MM.1S (cell line): Measurements from ENCODE around the gene TGFBR2.

ENCODE experiments used
- DNase-seq: peaks from one replicate; pipeline ENCODE4 v3.0.0-alpha.2; 2015
- H2AFZ ChIP-seq: fragments of 300-600 bp; sonication (generic); 2 replicates; pipeline ENCODE4 v1.6.0; 2016; ENCODE audit warnings: antibody characterized with exemption, low read length
- H3F3A ChIP-seq: fragments of 300-600 bp; sonication (generic); 2 replicates; pipeline ENCODE4 v1.6.1; 2016; ENCODE audit warnings: mild to moderate bottlenecking, antibody characterized with exemption, low read length, moderate library complexity, mixed read lengths; ENCODE audit not compliant: insufficient read depth
- H3K27ac ChIP-seq: fragments of 300-600 bp; sonication (generic); 2 replicates; pipeline ENCODE4 v1.5.1; 2016; ENCODE audit warnings: mild to moderate bottlenecking, low read length
- H3K27me3 ChIP-seq: fragments of 300-600 bp; sonication (generic); replicated peaks from 2 replicates; pipeline ENCODE4 v1.6.0; 2016; ENCODE audit warnings: low read length; ENCODE audit not compliant: insufficient read depth
- H3K36me3 ChIP-seq: fragments of 300-600 bp; sonication (generic); replicated peaks from 2 replicates; pipeline ENCODE4 v1.6.1; 2016; ENCODE audit warnings: mild to moderate bottlenecking, low read length, mixed read lengths; ENCODE audit not compliant: insufficient read depth
- H3K4me1 ChIP-seq: fragments of 300-600 bp; sonication (generic); 2 replicates; pipeline ENCODE4 v1.6.1; 2016; ENCODE audit warnings: low read length, mixed read lengths
- H3K4me2 ChIP-seq: fragments of 300-600 bp; sonication (generic); 2 replicates; pipeline ENCODE4 v1.6.0; 2016; ENCODE audit warnings: low read depth, low read length
- H3K4me3 ChIP-seq: fragments of 300-600 bp; sonication (generic); 2 replicates; pipeline ENCODE4 v1.5.1; 2016; ENCODE audit warnings: low read length, mixed read lengths
- H3K79me2 ChIP-seq: fragments of 300-600 bp; sonication (generic); 2 replicates; pipeline ENCODE4 v1.6.1; 2016; ENCODE audit warnings: mixed run types, low read length, mixed read lengths
- H3K9ac ChIP-seq: fragments of 300-600 bp; sonication (generic); 2 replicates; pipeline ENCODE4 v1.6.1; 2016; ENCODE audit warnings: low read length, mixed read lengths
- H3K9me2 ChIP-seq: fragments of 300-600 bp; sonication (generic); replicated peaks from 2 replicates; pipeline ENCODE4 v1.6.1; 2016; ENCODE audit warnings: mild to moderate bottlenecking, low read length, mixed read lengths; ENCODE audit not compliant: insufficient read depth
- H3K9me3 ChIP-seq: fragments of 300-600 bp; sonication (generic); replicated peaks from 2 replicates; pipeline ENCODE4 v1.6.1; 2016; ENCODE audit warnings: mild to moderate bottlenecking, low read length, mixed read lengths; ENCODE audit not compliant: insufficient read depth
- H4K20me1 ChIP-seq: fragments of 300-600 bp; sonication (generic); 2 replicates; pipeline ENCODE4 v1.6.1; 2016; ENCODE audit warnings: mild to moderate bottlenecking, low read length, moderate library complexity, mixed read lengths; ENCODE audit not compliant: insufficient read depth
- CTCF ChIP-seq: fragments of 300-600 bp; sonication (generic); IDR thresholded peaks from 2 replicates; pipeline ENCODE4 v1.5.1; 2016; ENCODE audit warnings: antibody characterized with exemption, low read length, mixed read lengths
- EZH2 ChIP-seq: fragments of 300-600 bp; sonication (generic); optimal IDR thresholded peaks from 2 replicates; pipeline ENCODE3; 2017; ENCODE audit warnings: low read depth, mild to moderate bottlenecking, antibody characterized with exemption, low read length, mixed read lengths
- EZH2phosphoT487 ChIP-seq: fragments of 300-600 bp; sonication (generic); IDR thresholded peaks from 2 replicates; pipeline ENCODE4 v1.6.1; 2018; ENCODE audit warnings: antibody characterized with exemption, low read length

Gene TGFBR2

DNA sequence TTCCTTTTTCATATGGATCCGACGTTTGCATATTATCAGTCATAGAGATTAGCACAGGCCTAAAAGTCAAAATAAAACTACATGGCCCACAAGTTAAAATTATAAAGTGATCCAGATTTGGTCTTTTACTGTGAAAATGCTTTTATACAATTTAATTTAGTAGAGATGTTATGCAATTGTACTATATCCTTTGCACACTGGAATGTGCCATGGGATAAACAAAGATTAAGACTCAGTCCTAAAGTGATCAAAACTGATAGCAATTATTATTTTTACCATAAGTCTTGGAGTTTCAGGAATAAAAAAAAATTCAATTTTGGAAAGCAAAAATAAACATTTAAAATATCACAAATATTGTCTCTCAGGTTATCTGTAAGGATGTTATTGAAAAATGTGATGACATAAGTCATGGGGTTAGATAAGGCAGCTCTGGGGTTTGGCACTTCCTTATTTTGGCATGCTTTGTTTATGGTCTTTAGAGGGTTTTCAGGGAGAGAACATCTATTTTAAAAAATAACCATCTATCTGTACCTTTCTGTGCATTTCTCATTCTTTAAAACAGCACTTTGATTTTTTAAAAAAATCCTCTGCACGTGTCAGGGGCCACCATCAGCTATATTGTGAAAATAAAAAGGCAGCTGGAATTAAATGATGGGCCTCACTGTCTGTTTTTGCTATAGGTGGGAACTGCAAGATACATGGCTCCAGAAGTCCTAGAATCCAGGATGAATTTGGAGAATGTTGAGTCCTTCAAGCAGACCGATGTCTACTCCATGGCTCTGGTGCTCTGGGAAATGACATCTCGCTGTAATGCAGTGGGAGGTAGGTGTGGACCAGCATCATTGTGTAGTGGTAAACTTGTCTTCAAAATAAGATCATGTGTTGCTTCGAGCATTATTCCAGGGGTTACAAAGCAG lies 67.3 kb downstream of the TGFBR2 start:
- H3K4me2 ChIP-seq = no peak overlapping the region
- H3K79me2 ChIP-seq = no peaks in the 10 kb centered on the region
- H3F3A ChIP-seq = no peaks in the 10 kb centered on the region
- H3K9ac ChIP-seq = no peak overlapping the region
- no peaks in the 10 kb centered on the region for H4K20me1 ChIP-seq
- H2AFZ ChIP-seq = no peak overlapping the region
- no peak overlapping the region for H3K27ac ChIP-seq
- no peak for DNase-seq
- H3K36me3 ChIP-seq = peaks cover 4% of the 10 kb centered on the region
- no peaks in the 10 kb centered on the region for H3K27me3 ChIP-seq
- no peak overlapping the region for H3K4me3 ChIP-seq
- TF ChIP-seq CTCF (no peak), EZH2phosphoT487 (no peak), EZH2 (no peak)
- H3K9me2 ChIP-seq = no peaks in the 10 kb centered on the region
- no peaks in the 10 kb centered on the region for H3K9me3 ChIP-seq
- no peaks in the 10 kb centered on the region for H3K4me1 ChIP-seq

GRCh38 chr3:30675006-30675405 lies 68.6 kb downstream of the TGFBR2 start:
- DNase-seq = no peak
- no peaks in the 10 kb centered on the region for H4K20me1 ChIP-seq
- no peaks in the 10 kb centered on the region for H3K4me1 ChIP-seq
- H3K9me3 ChIP-seq = no peaks in the 10 kb centered on the region
- no peak overlapping the region for H3K27ac ChIP-seq
- H2AFZ ChIP-seq = no peak overlapping the region
- no peak overlapping the region for H3K4me2 ChIP-seq
- no peak overlapping the region for H3K9ac ChIP-seq
- no peaks in the 10 kb centered on the region for H3K27me3 ChIP-seq
- H3K79me2 ChIP-seq = no peaks in the 10 kb centered on the region
- no peak overlapping the region for H3K4me3 ChIP-seq
- no peaks in the 10 kb centered on the region for H3F3A ChIP-seq
- peaks cover 4% of the 10 kb centered on the region for H3K36me3 ChIP-seq
- no peaks in the 10 kb centered on the region for H3K9me2 ChIP-seq
- TF ChIP-seq EZH2 (no peak), CTCF (no peak), EZH2phosphoT487 (no peak)

GRCh38 chr3:30675774-30676173 lies 69.4 kb downstream of the TGFBR2 start:
- no peak overlapping the region for H3K9ac ChIP-seq

More at GRCh38 chr3:30675774-30676173, 69.4 kb downstream of the TGFBR2 start:
- no peak for TF ChIP-seq CTCF
- no peak for TF ChIP-seq EZH2
- no peak for TF ChIP-seq EZH2phosphoT487
- DNase-seq = no peak
- no peaks in the 10 kb centered on the region for H3K9me3 ChIP-seq
- no peak overlapping the region for H3K4me3 ChIP-seq
- no peaks in the 10 kb centered on the region for H3K9me2 ChIP-seq
- H3K36me3 ChIP-seq = peaks cover 4% of the 10 kb centered on the region
- H3K4me1 ChIP-seq = no peaks in the 10 kb centered on the region
- H3K27me3 ChIP-seq = no peaks in the 10 kb centered on the region
- no peaks in the 10 kb centered on the region for H3K79me2 ChIP-seq
- H2AFZ ChIP-seq = no peak overlapping the region
- H3K4me2 ChIP-seq = no peak overlapping the region
- H3K27ac ChIP-seq = no peak overlapping the region
- H3F3A ChIP-seq = no peaks in the 10 kb centered on the region
- no peaks in the 10 kb centered on the region for H4K20me1 ChIP-seq
